NCI-H1105 (cell line): Measurements from ENCODE around the gene SUCO.

Experiments
- DNase-seq: peaks from one replicate; lab custom pipeline; 2025; lab: John Stamatoyannopoulos, UW

SUCO gene

GRCh38 chr1:172647110-172647564 is 114.2 kb downstream of the SUCO start:
- DNase-seq = no peak

DNA sequence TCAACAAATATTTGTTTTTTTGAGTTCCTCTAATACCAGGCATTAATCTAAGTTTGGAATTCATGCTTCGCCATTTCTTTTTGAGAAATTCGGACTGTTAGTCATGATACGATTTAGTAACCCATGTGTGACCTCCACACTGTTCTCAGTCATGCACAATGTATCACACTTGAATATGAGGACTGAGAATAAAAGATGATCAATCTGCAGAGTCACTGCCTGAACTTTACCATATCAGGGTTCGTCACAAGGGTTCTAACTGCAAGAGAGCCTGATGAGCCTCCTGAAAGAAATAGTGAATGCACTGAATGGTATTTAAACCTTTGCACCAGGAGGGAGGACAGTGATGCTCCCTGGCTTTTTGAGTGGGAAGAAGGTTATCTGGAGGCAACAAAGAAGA is 115.0 kb downstream of the SUCO start:
- no peak for DNase-seq

DNA sequence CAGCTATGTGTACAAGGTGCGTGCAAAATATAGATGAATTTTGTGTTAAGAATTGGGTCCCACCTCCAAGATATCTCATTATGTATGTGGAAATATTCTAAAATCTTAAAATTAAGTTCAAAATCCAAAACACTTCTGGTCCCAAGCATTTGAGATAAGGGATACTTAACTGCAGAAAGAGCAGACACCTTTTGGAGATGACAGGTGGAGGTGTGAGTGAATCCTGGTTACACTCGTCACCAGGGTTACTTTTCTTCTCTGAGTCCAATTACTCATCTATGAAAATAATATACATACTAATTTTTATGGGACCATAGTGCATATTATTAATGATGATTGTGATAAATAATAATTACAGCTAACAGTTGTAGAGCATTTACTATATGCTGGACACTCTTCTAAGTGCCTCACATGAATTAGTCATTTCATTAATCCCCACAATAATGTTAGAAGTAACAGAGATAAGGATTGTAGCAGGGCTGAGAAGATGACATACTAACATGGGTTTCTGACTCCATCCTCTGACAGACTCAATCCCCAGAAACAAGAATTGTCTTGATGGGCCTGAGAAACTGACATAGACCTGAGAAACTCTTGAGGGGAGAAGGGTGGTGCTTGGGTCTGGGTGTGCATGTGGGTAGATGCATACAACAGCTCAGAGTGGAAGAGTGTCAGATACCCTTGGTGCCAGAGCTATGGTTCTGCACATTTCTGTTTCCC is 117.7 kb downstream of the SUCO start:
- DNase-seq = no peak

GRCh38 chr1:172653015-172653709 is 120.2 kb downstream of the SUCO start:
- DNase-seq = no peak

GRCh38 chr1:172654535-172654934 is 121.6 kb downstream of the SUCO start:
- DNase-seq = no peak

- DNase-seq = no peak
Observed at GRCh38 chr1:172656576-172656975, 123.6 kb downstream of the SUCO start.

GRCh38 chr1:172657586-172657985 is 124.6 kb downstream of the SUCO start:
- DNase-seq = no peak

DNA sequence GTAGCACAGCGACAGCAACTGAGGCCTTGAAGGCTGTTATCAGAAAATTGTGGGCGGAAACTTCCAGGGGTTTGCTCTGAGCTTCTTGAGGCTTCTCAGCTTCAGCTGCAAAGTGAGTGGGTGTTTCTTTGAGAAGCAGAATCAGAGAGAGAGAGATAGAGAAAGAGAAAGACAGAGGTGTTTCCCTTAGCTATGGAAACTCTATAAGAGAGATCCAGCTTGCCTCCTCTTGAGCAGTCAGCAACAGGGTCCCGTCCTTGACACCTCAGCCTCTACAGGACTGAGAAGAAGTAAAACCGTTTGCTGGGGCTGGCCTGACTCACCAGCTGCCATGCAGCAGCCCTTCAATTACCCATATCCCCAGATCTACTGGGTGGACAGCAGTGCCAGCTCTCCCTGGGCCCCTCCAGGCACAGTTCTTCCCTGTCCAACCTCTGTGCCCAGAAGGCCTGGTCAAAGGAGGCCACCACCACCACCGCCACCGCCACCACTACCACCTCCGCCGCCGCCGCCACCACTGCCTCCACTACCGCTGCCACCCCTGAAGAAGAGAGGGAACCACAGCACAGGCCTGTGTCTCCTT is 126.0 kb downstream of the SUCO start, which contains the start of gene FASLG:
TSS of gene FASLG (plus strand) at position 233 of the 583 bp plus-strand sequence. CDS start at position 332, 99 bp downstream.
- DNase-seq = no peak

GRCh38 chr1:172661107-172661506 is 128.2 kb downstream of the SUCO start:
- no peak for DNase-seq
